ENCODE data around the gene FEV.

Gene FEV

DNA sequence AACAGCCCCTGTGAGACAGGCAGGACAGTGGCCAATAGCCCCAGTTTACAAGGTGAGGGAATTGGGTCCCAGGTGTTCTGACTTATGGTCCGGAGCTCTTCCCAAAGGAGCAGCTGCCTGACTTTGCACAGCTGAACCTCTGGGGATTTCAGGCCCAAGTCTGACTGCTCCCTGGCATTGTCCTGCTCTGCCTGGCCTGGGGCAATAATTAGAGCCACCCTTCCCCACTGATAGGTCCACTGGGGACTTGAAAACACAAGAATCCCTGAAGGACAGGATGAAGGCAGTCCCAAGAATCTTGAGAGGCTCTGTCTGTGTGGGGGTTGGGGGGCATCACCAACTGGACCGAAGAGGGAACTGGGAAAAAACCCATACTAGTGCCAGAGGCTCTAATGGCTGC lies 3.7 kb upstream of the FEV start:
- FAIRE-seq, result no peak
- TF ChIP-seq PAX5 (IDR thresholded peaks at IDR 0.05; ENCODE audit: insufficient read depth, low read length, severe bottlenecking) (no peak), POLR2AphosphoS5 (IDR thresholded peaks at IDR 0.05; ENCODE audit: low read depth, low read length) (no peak)
- DNase-seq (ENCODE audit: insufficient read length, low spot score), result no peak

DNA sequence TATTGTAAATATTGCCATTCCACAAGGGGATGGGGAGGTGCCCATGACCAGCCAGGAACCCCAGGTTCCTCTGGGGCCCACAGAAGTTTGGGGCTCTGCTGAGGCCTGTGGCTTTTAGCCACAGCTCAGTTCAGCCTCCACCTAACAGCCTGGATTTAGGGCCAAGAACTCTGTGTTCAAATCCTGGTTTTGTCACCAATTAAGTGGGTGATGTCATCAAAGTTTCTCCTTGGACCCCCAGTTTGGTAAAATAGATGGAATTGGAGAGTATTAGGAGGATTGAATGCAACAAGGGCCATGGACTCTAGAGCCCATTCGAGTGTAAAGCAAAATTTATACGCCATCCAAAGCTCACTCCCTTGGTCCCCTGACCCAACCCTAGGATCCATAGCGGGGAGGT lies 3.2 kb upstream of the FEV start:
- FAIRE-seq, result no peak
- no peak for DNase-seq (ENCODE audit: insufficient read length, low spot score)
- TF ChIP-seq SPI1 (IDR thresholded peaks at IDR 0.05; ENCODE audit: low read depth, low read length) (no peak), POLR2A (IDR thresholded peaks at IDR 0.05; ENCODE audit: low read depth, low read length) (no peak), TAF1 (IDR thresholded peaks at IDR 0.05; ENCODE audit: low read depth, low read length) (no peak), POLR2AphosphoS5 (IDR thresholded peaks at IDR 0.05; ENCODE audit: low read depth, low read length) (no peak), POU2F2 (IDR thresholded peaks at IDR 0.05; ENCODE audit: low read depth, low read length) (no peak), PAX5 (IDR thresholded peaks at IDR 0.05; ENCODE audit: insufficient read depth, low read length, severe bottlenecking) (no peak)

DNA sequence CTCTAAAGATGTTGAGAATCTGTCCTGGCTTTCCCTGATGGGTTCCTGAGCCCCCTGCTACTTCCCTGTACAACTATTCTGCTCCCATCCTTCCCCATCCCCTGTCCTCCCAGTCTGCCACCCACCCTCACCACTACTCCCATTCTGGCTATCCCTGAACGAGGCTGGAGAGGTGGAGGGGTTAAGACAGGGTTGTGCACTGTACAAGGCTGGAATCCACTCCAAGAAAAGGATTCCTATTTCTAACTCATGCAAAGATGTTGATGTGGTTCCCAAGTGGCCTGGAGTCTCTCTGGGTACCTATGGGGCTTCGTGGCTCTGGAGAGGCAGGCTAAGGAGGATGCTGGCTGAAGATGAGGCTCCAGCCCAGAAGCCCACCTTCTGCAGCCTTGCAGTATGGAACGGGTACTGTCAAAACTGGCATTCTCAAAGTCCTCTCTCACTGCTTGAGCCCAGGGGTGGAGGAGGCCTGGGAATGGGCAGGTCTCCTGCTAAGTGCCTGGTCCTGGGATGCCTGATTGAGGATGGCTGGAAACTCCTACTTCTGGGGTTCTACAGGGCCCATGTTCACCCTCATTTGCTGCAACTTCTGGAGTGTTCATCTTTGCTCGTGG lies 1.3 kb upstream of the FEV start:
- TF ChIP-seq PAX5 (IDR thresholded peaks at IDR 0.05; ENCODE audit: insufficient read depth, low read length, severe bottlenecking), result no peak
- no peak for TF ChIP-seq SPI1 (IDR thresholded peaks at IDR 0.05; ENCODE audit: low read depth, low read length)
- TF ChIP-seq POU2F2 (IDR thresholded peaks at IDR 0.05; ENCODE audit: low read depth, low read length), result no peak
- TF ChIP-seq POLR2AphosphoS5 (IDR thresholded peaks at IDR 0.05; ENCODE audit: low read depth, low read length), result no peak
- TF ChIP-seq TAF1 (IDR thresholded peaks at IDR 0.05; ENCODE audit: low read depth, low read length), result no peak
- no peak for TF ChIP-seq POLR2A (IDR thresholded peaks at IDR 0.05; ENCODE audit: low read depth, low read length)
- no peak for FAIRE-seq
- no peak for DNase-seq (ENCODE audit: insufficient read length, low spot score)

DNA sequence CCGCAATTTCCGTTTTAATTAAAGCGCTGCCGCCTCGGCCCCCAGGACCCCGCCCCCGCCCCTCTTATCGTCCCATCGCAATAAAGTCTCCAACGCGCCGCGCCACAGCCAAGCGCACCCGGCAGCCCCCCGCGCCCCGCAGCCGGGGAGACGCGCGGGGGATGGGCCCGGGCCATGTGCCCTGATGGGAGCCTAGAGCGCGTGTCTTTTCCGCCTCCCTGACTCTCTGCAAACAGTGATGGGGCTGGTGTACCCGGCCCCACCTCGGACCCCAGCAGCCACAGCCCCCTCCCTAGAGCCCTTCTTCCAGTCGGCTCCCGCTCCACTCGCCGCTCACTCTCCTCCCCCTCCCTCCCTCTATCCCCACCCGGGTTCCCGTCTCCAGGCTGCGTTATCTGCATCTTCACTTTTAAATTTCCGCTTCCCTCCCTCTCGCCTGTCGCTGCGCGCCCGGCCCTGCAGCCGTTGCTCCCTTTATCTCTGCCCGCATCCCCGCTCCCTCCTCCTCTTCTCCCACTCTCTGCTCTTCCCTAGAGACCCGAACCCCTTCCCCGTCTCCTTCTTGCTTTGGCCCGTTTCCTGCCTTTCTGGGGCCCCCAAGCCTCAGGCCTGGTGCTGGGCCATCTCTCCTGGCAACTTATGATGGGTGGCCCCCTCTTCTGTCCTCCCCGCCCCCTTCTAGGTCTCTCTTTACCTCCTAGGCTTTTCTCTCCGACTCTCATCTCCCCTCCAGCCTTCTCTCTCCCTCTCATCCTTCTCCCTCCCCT lies 524 bp upstream of the FEV start:
- FAIRE-seq, result no peak
- TF ChIP-seq POLR2AphosphoS5 (IDR thresholded peaks at IDR 0.05; ENCODE audit: low read depth, low read length) (no peak), PAX5 (IDR thresholded peaks at IDR 0.05; ENCODE audit: insufficient read depth, low read length, severe bottlenecking) (no peak), TAF1 (IDR thresholded peaks at IDR 0.05; ENCODE audit: low read depth, low read length) (no peak), SPI1 (IDR thresholded peaks at IDR 0.05; ENCODE audit: low read depth, low read length) (no peak), POLR2A (IDR thresholded peaks at IDR 0.05; ENCODE audit: low read depth, low read length) (no peak), POU2F2 (IDR thresholded peaks at IDR 0.05; ENCODE audit: low read depth, low read length) (no peak)
- peak; percentile 11 for DNase-seq (ENCODE audit: insufficient read length, low spot score)

DNA sequence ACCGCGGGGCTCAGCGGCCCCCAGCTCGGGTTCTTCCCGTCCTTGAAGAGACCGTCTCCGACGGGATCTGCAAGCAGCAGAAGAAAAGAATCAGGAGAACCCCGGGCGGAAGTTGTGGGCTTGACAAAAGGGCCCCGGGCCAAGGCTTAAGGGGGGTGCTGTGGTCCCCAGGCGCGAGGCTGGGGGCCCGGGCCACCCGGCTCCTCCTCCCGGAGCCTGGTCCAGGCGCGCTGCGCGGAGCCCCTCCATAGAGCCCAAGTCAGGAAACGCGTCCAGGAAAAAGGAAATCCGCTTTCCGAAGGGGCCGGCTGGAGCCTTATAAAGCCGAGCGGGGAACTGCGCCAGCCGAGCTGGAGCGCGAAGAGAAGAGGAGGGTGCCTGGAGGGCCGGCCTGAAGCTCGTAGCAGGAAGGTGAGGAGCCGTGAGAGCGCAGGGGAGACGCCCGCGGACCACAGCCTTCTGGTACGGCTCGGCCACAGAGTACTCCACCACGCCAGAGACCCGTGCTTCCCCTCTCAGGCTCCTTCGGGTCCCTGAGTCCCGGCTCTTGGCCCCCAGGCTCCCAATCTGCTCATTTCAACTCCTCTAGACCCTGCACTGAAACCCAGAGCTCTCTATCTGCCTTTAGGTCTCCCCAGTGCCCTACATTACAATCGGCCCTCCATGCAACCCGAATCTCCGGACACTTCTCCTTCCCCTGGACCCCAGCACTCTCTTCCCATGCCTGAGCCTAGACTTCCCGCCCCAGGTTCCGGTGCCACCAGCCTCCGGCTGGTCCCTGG lies 554 bp downstream of the FEV start:
- no peak for FAIRE-seq
- TF ChIP-seq TAF1 (IDR thresholded peaks at IDR 0.05; ENCODE audit: low read depth, low read length), result no peak
- DNase-seq (ENCODE audit: insufficient read length, low spot score), result peak; percentile 35

DNA sequence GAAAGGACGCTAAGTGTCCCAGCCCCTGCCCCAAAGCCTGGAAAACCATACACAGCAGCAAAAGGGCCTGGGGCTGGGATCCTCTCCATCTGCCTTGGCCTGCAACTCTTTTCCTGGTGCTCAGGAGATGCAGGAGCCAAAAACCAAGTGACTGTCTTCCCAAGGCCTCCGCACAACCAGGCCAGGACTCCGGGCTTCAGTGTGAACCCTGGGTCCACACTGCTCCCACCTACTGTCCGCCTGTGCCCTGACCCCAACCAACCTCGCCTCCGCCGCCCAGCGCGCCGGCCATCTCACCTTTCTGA lies 1.1 kb downstream of the FEV start:
- DNase-seq (ENCODE audit: insufficient read length, low spot score) (no peak), FAIRE-seq (no peak)
- TF ChIP-seq POU2F2 (IDR thresholded peaks at IDR 0.05; ENCODE audit: low read depth, low read length) (no peak), TAF1 (IDR thresholded peaks at IDR 0.05; ENCODE audit: low read depth, low read length) (no peak)

DNA sequence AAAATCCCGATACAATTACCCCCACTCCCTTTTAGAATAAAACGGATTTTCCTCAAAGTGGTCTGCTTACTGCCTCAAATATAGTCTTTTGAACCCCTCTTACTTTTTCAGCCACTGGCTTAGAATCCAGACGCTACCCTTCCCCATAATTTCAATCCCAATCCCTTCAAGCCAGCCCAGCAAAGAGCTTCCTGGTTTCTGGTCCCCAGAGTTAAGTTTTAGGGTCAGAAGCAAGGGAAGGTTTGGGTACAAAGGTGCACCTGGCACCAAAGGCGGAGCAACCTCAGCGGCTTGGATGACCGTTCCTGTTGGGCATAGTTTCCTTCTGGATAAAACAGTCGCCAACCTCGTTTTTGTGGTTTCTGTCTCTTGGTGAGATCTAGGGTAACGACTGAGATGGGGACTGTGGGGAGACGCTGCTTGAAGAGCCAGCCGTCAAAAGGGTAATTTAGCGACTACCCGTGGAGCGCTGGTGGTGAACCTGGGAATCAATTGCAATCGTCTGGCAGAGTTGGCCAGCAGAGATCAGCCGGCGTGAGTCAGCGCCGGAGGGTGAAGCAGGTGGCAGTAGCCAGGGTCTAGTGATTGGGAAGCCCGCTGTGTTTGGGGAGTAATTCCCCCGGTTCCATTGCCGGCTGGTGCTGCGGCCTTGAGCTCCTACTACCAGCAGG lies 1.6 kb downstream of the FEV start:
- no peak for FAIRE-seq
- DNase-seq (ENCODE audit: insufficient read length, low spot score), result peak; percentile 17
- TF ChIP-seq SPI1 (IDR thresholded peaks at IDR 0.05; ENCODE audit: low read depth, low read length) (no peak), POLR2AphosphoS5 (IDR thresholded peaks at IDR 0.05; ENCODE audit: low read depth, low read length) (no peak), POU2F2 (IDR thresholded peaks at IDR 0.05; ENCODE audit: low read depth, low read length) (no peak), TAF1 (IDR thresholded peaks at IDR 0.05; ENCODE audit: low read depth, low read length) (no peak), PAX5 (IDR thresholded peaks at IDR 0.05; ENCODE audit: insufficient read depth, low read length, severe bottlenecking) (no peak), POLR2A (IDR thresholded peaks at IDR 0.05; ENCODE audit: low read depth, low read length) (no peak)

DNA sequence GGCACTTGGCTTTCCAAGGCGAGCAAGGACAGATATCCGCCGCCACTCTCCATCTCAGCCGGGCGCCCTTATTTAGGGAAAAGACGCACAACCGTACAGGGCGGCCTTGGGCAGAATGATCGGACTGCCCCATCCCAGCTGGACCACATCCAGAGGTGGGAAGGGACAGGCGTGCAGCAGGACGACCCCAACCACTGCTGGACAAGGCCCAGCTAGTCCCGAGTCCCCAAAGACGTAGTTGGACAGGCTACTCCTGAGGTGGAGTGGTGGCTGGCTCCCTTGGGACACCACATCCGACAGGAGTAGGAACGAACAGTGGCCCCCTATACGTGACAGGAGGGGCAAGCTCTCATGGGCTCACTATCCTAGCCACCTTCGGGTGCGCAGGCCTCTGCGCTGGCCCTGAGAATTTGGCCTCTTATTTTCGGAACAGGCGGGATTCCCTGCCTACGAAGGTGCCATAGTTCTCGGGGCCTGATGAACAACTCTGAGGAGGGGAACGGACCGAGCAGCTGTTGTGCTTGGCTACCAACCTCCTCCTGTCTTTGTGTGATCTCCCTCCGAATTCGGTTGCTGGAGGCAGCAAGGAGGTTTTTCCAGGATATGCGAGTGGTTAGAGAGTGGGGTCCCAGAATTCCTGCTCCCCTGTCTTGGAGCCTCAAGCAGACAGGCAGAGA lies 2.3 kb downstream of the FEV start:
- no peak for TF ChIP-seq POU2F2 (IDR thresholded peaks at IDR 0.05; ENCODE audit: low read depth, low read length)
- no peak for TF ChIP-seq SPI1 (IDR thresholded peaks at IDR 0.05; ENCODE audit: low read depth, low read length)
- no peak for TF ChIP-seq POLR2AphosphoS5 (IDR thresholded peaks at IDR 0.05; ENCODE audit: low read depth, low read length)
- no peak for TF ChIP-seq TAF1 (IDR thresholded peaks at IDR 0.05; ENCODE audit: low read depth, low read length)
- TF ChIP-seq POLR2A (IDR thresholded peaks at IDR 0.05; ENCODE audit: low read depth, low read length), result no peak
- no peak for TF ChIP-seq PAX5 (IDR thresholded peaks at IDR 0.05; ENCODE audit: insufficient read depth, low read length, severe bottlenecking)
- DNase-seq (ENCODE audit: insufficient read length, low spot score) (peak; percentile 15), FAIRE-seq (no peak)

DNA sequence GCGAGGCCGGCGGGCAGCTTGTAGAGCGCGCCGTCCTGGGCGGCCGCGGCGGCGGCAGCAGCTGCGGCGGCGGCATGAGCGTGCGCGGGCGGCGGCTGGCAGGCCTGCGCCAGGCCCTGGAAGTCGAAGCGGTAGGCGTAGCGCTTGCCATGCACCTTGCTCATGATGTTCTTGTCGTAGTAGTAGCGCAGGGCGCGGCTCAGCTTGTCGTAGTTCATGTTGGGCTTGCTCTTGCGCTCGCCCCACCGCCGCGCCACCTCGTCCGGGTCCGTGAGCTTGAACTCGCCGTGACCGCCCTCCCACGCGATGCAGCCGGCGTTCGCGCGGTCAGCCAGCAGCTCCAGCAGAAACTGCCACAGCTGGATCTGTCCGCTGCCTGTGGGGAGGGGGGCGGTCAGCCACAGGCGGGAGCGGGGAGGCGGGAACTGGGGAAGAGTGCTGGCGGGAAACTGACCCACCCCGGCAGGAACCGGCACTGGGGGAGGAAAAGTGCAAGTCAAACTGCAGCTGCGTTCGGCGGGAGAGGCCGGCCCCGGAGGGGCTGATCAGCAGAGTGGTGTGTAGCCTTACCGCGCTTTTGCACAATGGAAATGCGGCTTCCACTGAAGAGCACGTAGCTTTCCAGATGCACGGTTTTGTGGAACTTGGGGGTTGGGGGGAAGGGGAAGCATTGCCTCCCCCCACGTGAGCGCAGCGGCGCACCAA lies 3.0 kb downstream of the FEV start:
- FAIRE-seq (peak; percentile 70), DNase-seq (ENCODE audit: insufficient read length, low spot score) (peak; percentile 25)
- TF ChIP-seq SPI1 (IDR thresholded peaks at IDR 0.05; ENCODE audit: low read depth, low read length) (no peak), POU2F2 (IDR thresholded peaks at IDR 0.05; ENCODE audit: low read depth, low read length) (no peak), TAF1 (IDR thresholded peaks at IDR 0.05; ENCODE audit: low read depth, low read length) (no peak), POLR2A (IDR thresholded peaks at IDR 0.05; ENCODE audit: low read depth, low read length) (no peak), POLR2AphosphoS5 (IDR thresholded peaks at IDR 0.05; ENCODE audit: low read depth, low read length) (no peak), PAX5 (IDR thresholded peaks at IDR 0.05; ENCODE audit: insufficient read depth, low read length, severe bottlenecking) (no peak)

Measured in GM12891 (cell line).